H1 (cell line): ENCODE results near the gene SV2B. TPM values are rescaled to one million over a fixed set of nuclear protein-coding genes. Genes with fewer than 3 reads are reported as not detected.

ENCODE experiments used
- CTCF ChIA-PET: fragments of 300-600 bp; sonication (Branson Sonifier 250); formaldehyde crosslinking; loops from one replicate; lab custom pipeline; 2021; ENCODE audit not compliant: partially characterized antibody; lab: Charles Lee
- POLR2A ChIA-PET: fragments of 300-600 bp; sonication (Branson Sonifier 250); formaldehyde crosslinking; loops from one replicate; lab custom pipeline; 2021; ENCODE audit warnings: inconsistent platforms; ENCODE audit not compliant: partially characterized antibody; lab: Charles Lee
- DNase-seq, 2 experiments: peaks; one replicate each; pipeline versions ENCODE4 v3.0.0 to v3.0.0-alpha.2; 2010 to 2022; ENCODE audit warnings: low spot score in 2 of 2, low read depth in 1 of 2, mixed read lengths in 1 of 2
- FAIRE-seq: peaks from 2 replicates; lab custom pipeline; 2011; peaks lifted over from hg19 to GRCh38; lab: Jason Lieb, UNC
- H2AFZ ChIP-seq: 2 replicates; pipeline ENCODE4 v1.8.1; 2012; ENCODE audit warnings: low read length, inconsistent platforms
- H2AK5ac ChIP-seq: 2 replicates; pipeline ENCODE4 v1.6.1; 2013; ENCODE audit warnings: low read depth, low read length
- H2BK120ac ChIP-seq: replicated peaks from 2 replicates; pipeline ENCODE3; 2013; ENCODE audit warnings: low read depth, low read length, inconsistent platforms
- H2BK12ac ChIP-seq: 2 replicates; pipeline ENCODE4 v1.6.1; 2013; ENCODE audit warnings: low read depth, low read length
- H2BK15ac ChIP-seq: 2 replicates; pipeline ENCODE4 v1.6.1; 2013; ENCODE audit warnings: low read length
- H2BK20ac ChIP-seq: 2 replicates; pipeline ENCODE4 v1.6.1; 2013; ENCODE audit warnings: low read length
- H2BK5ac ChIP-seq: 2 replicates; pipeline ENCODE4 v1.6.1; 2013; ENCODE audit warnings: low read depth, low read length
- H3K14ac ChIP-seq: 2 replicates; pipeline ENCODE4 v1.6.1; 2013; ENCODE audit warnings: inconsistent platforms; ENCODE audit not compliant: insufficient read length
- H3K18ac ChIP-seq: 2 replicates; pipeline ENCODE4 v1.6.1; 2013; ENCODE audit warnings: low read length; ENCODE audit errors: extremely low read depth
- H3K23ac ChIP-seq: 2 replicates; pipeline ENCODE4 v1.6.1; 2013; ENCODE audit warnings: inconsistent platforms; ENCODE audit not compliant: insufficient read length
- H3K23me2 ChIP-seq: 2 replicates; pipeline ENCODE4 v1.6.1; 2013; ENCODE audit warnings: low read depth, low read length
- H3K27ac ChIP-seq: 2 replicates; pipeline ENCODE4 v1.6.1; 2011; ENCODE audit warnings: low read depth, low read length, inconsistent platforms
- H3K27me3 ChIP-seq, 4 experiments: replicated peaks in 1 of 4; 1 replicate in 1 of 4; 2 replicates in 3 of 4; pipeline versions ENCODE4 v1.6.1 to v1.8.1; 2011 to 2013; ENCODE audit warnings: low read length in 3 of 4, mild to moderate bottlenecking in 3 of 4, inconsistent platforms in 2 of 4, mixed read lengths in 2 of 4, moderate library complexity in 1 of 4; ENCODE audit not compliant: control insufficient read depth in 3 of 4, insufficient read depth in 3 of 4; ENCODE audit errors: extremely low read depth in 1 of 4
- H3K36me3 ChIP-seq, 4 experiments: 2 replicates each; pipeline versions ENCODE4 v1.6.1 to v1.8.1; 2011 to 2013; ENCODE audit warnings: mild to moderate bottlenecking in 4 of 4, low read length in 3 of 4, moderate library complexity in 2 of 4, control low read depth in 1 of 4, inconsistent platforms in 1 of 4; ENCODE audit not compliant: insufficient read depth in 4 of 4, control insufficient read depth in 2 of 4
- H3K4ac ChIP-seq: replicated peaks from 2 replicates; pipeline ENCODE3; 2013; ENCODE audit warnings: low read length, low read depth, mixed read lengths, inconsistent platforms; ENCODE audit not compliant: insufficient read length
- H3K4me1 ChIP-seq, 4 experiments: replicated peaks in 1 of 4; 1 replicate in 1 of 4; 2 replicates in 3 of 4; pipeline versions ENCODE4 v1.6.1 to v1.8.1; 2011 to 2013; ENCODE audit warnings: low read length in 3 of 4, inconsistent platforms in 2 of 4, mixed read lengths in 1 of 4; ENCODE audit not compliant: insufficient read depth in 4 of 4, control insufficient read depth in 3 of 4
- H3K4me2 ChIP-seq, 2 experiments: 2 replicates each; pipeline versions ENCODE4 v1.6.1 to v1.8.1; 2011 to 2013; ENCODE audit warnings: low read depth in 2 of 2, low read length in 2 of 2, control low read depth in 1 of 2, inconsistent platforms in 1 of 2, mild to moderate bottlenecking in 1 of 2; ENCODE audit not compliant: insufficient read depth in 1 of 2
- H3K4me3 ChIP-seq, 4 experiments: fragments of 200-600, 300-600 bp in 1 of 4; sonication (generic), shearing (Covaris generic), sonication (Bioruptor Twin) in 1 of 4; 2 replicates each; pipeline versions ENCODE4 v1.5.1 to v1.8.1; 2011 to 2016; ENCODE audit warnings: low read length in 4 of 4, low read depth in 3 of 4, control low read depth in 2 of 4, inconsistent platforms in 2 of 4, mild to moderate bottlenecking in 2 of 4, mixed read lengths in 1 of 4, moderate library complexity in 1 of 4; ENCODE audit not compliant: insufficient read depth in 2 of 4; ENCODE audit errors: extremely low read depth in 1 of 4
- H3K56ac ChIP-seq: replicated peaks from 2 replicates; pipeline ENCODE3; 2013; ENCODE audit warnings: low read depth, mild to moderate bottlenecking, mixed read lengths, low read length, inconsistent platforms; ENCODE audit not compliant: insufficient read length
- H3K79me1 ChIP-seq: 2 replicates; pipeline ENCODE4 v1.6.1; 2013; ENCODE audit warnings: low read depth, low read length, control low read depth
- H3K79me2 ChIP-seq, 2 experiments: 2 replicates each; pipeline versions ENCODE4 v1.6.1 to v1.8.1; 2012 to 2013; ENCODE audit warnings: low read length in 2 of 2, mild to moderate bottlenecking in 2 of 2, inconsistent platforms in 1 of 2; ENCODE audit not compliant: insufficient read depth in 2 of 2, control insufficient read depth in 1 of 2
- H3K9ac ChIP-seq, 4 experiments: replicated peaks in 1 of 4; 1 replicate in 1 of 4; 2 replicates in 3 of 4; pipeline versions ENCODE4 v1.6.1 to v1.8.1; 2011 to 2013; ENCODE audit warnings: low read depth in 3 of 4, low read length in 3 of 4, control low read depth in 2 of 4, mild to moderate bottlenecking in 2 of 4, moderate library complexity in 2 of 4, inconsistent platforms in 1 of 4; ENCODE audit errors: extremely low read depth in 1 of 4
- H3K9me3 ChIP-seq, 2 experiments: 2 replicates each; pipeline versions ENCODE4 v1.6.1 to v1.8.1; 2012 to 2013; ENCODE audit warnings: mild to moderate bottlenecking in 2 of 2, moderate library complexity in 2 of 2, control low read depth in 1 of 2, inconsistent platforms in 1 of 2, low read depth in 1 of 2, low read length in 1 of 2, mixed read lengths in 1 of 2; ENCODE audit not compliant: insufficient read depth in 2 of 2
- H4K20me1 ChIP-seq, 2 experiments: replicated peaks in 1 of 2; 2 replicates each; pipeline versions ENCODE3 to v1.8.1; 2011 to 2013; ENCODE audit warnings: inconsistent platforms in 2 of 2, low read length in 2 of 2, mild to moderate bottlenecking in 1 of 2; ENCODE audit not compliant: insufficient read depth in 2 of 2, control insufficient read depth in 1 of 2
- H4K5ac ChIP-seq: 2 replicates; pipeline ENCODE4 v1.6.1; 2013; ENCODE audit warnings: low read length, low read depth, mixed read lengths, inconsistent platforms; ENCODE audit not compliant: insufficient read length
- H4K8ac ChIP-seq: 2 replicates; pipeline ENCODE4 v1.8.0; 2013; ENCODE audit warnings: mild to moderate bottlenecking, moderate library complexity, low read length, inconsistent platforms; ENCODE audit not compliant: insufficient read depth; ENCODE audit errors: extremely low read depth
- H4K91ac ChIP-seq: replicated peaks from 2 replicates; pipeline ENCODE3; 2013; ENCODE audit warnings: low read length, mixed read lengths, inconsistent platforms; ENCODE audit not compliant: insufficient read length
- ATF3 ChIP-seq: IDR thresholded peaks from 2 replicates; pipeline ENCODE4 v1.6.1; 2011; ENCODE audit warnings: low read depth, mild to moderate bottlenecking, low read length; ENCODE audit not compliant: insufficient read depth
- CTBP2 ChIP-seq: IDR thresholded peaks from 2 replicates; pipeline ENCODE4 v1.7.0; 2011; ENCODE audit warnings: borderline replicate concordance, mild to moderate bottlenecking, moderate library complexity, mixed read lengths, low read length; ENCODE audit not compliant: insufficient read depth, insufficient read length
- GTF2F1 ChIP-seq: IDR thresholded peaks from 2 replicates; pipeline ENCODE4 v1.6.1; 2012; ENCODE audit warnings: low read depth, low read length, improper control_type of control experiment, borderline replicate concordance
- NRF1 ChIP-seq: IDR thresholded peaks from 2 replicates; pipeline ENCODE4 v1.6.1; 2011; ENCODE audit warnings: mild to moderate bottlenecking, low read depth, low read length, improper control_type of control experiment
- SAP30 ChIP-seq: fragments of 300-600 bp; sonication (generic); IDR thresholded peaks from 2 replicates; pipeline ENCODE4 v1.7.1; 2012; ENCODE audit warnings: low read length, moderate library complexity, mild to moderate bottlenecking, inconsistent platforms; ENCODE audit not compliant: insufficient read depth, insufficient replicate concordance
- TCF12 ChIP-seq: IDR thresholded peaks from 2 replicates; pipeline ENCODE4 v1.6.1; 2011; ENCODE audit warnings: low read depth, mild to moderate bottlenecking, low read length
- TEAD4 ChIP-seq: IDR thresholded peaks from 2 replicates; pipeline ENCODE4 v1.6.1; 2012; ENCODE audit warnings: low read depth, low read length, inconsistent platforms, mixed read lengths
- WGBS, 2 experiments: shearing (Covaris generic) in 1 of 2; methylation state at CpG; one replicate each; pipeline versions ENCODE4 v1.1.6 to v1.1.7; 2013 to 2015; ENCODE audit warnings: low lambda C conversion rate in 2 of 2, mixed read lengths in 2 of 2, inconsistent platforms in 1 of 2, low coverage in 1 of 2, missing lambda C conversion rate in 1 of 2; ENCODE audit not compliant: insufficient replicate concordance in 2 of 2, insufficient coverage in 1 of 2, insufficient read length in 1 of 2; ENCODE audit errors: extremely low coverage in 1 of 2, missing lambda C conversion rate in 1 of 2; 5-methylcytosine and 5-hydroxymethylcytosine counted together
- polyA plus RNA-seq, 7 experiments: library from polyadenylated mRNA; depleted of rRNA in 3 of 7; stranded (reverse) in 5 of 7; unstranded in 2 of 7; fragments of >200 nt in 5 of 7; fragments of 200-250 nt in 2 of 7; gene quantifications; 1 replicate in 5 of 7; 2 replicates in 1 of 7; 4 replicates in 1 of 7; pipeline versions ENCODE4 v1.2.1 to v1.2.3, GENCODE V29; 2011 to 2013; ENCODE audit warnings: missing spikeins in 2 of 7, mixed read lengths in 2 of 7
- total RNA-seq: library from RNA; stranded (reverse); fragmentation: NEBNext Ultra II Directional; extraction: Animal tissue kit (Norgen Biotek cat#: 25700); gene quantifications from 2 replicates; pipeline ENCODE4 v1.2.1, GENCODE V29; 2021

The SV2B gene
- total and polyA plus RNA-seq, 2 of the 8 experiments (the other 6 are each of a cell fraction or from before 2014, with no cell fraction given), result 0.09 to 0.20 TPM

GRCh38 chr15:91216000-91216399, 115.9 kb downstream of the SV2B start:
- Histone ChIP-seq H2AFZ (no peak overlapping the region), H3K4me1 (peaks cover 0 to 5% (median 2%) of the 10 kb centered on the region in 4 experiments; a peak in 2 of 7 replicates), H3K23ac (no peak overlapping the region), H4K91ac (no peak overlapping the region), H3K4ac (no peak overlapping the region), H4K5ac (no peak overlapping the region), H3K18ac (no peak overlapping the region), H3K4me2 (no peak overlapping the region), H3K9ac (no peak overlapping the region), H3K27ac (no peak overlapping the region), H3K27me3 (no peaks in the 10 kb centered on the region), H2BK15ac (no peak overlapping the region), H2BK5ac (no peak overlapping the region), H4K8ac (no peak overlapping the region), H2BK12ac (no peak overlapping the region), H3K79me1 (no peaks in the 10 kb centered on the region), H2AK5ac (no peak overlapping the region), H2BK120ac (no peak overlapping the region), H3K56ac (no peak overlapping the region), H2BK20ac (no peak overlapping the region), H3K4me3 (no peak overlapping the region), H3K9me3 (0 out of 4 replicates have a peak, but pooled peaks cover 0 to 2% of the 10 kb centered on the region in 2 experiments), H3K36me3 (no peaks in the 10 kb centered on the region), H3K23me2 (no peaks in the 10 kb centered on the region), H4K20me1 (no peaks in the 10 kb centered on the region), H3K14ac (no peak overlapping the region), H3K79me2 (no peaks in the 10 kb centered on the region)
- DNase-seq (no peak), FAIRE-seq (no peak)
- 91% methylated on average over 3 of the region's 3 CpGs; no CpG with 5 or more reads in 1 of the 2 experiments for WGBS, 2 experiments
- TF ChIP-seq CTBP2, result no peak
- no peak for TF ChIP-seq ATF3
- no peak for TF ChIP-seq SAP30
- no peak for TF ChIP-seq TCF12
- no peak for TF ChIP-seq NRF1
- no peak for TF ChIP-seq GTF2F1
- TF ChIP-seq TEAD4, result no peak
- POLR2A ChIA-PET, result no interaction called here
- CTCF ChIA-PET, result interaction anchor here (0.6 to 3.9 kb wide), 9 partner anchors 9 to 490 kb away, joined by 3 to 20 read pairs (median 5); no protein-coding TSS in a partner anchor
